Stimulated activated CD8-positive, alpha-beta memory T cell treated with anti-CD3 and anti-CD28 coated beads, Interleukin-12 subunit alpha, Interleukin-12 subunit beta, amount 100 ng/mL, for 4 hours (primary cell): Measurements from ENCODE around the gene ERAL1.
A peak's percentile ranks its signal among the peaks of the same experiment; 100 is the strongest.
"Not testable (repeated sequence)": the region's sequence is repeated elsewhere in the genome, so short reads cannot be mapped to it uniquely, and the experiment has no call there.

ENCODE experiments used
- DNase-seq: peaks from one replicate; pipeline ENCODE4 v3.0.0-alpha.2; 2020; ENCODE audit warnings: low read depth

The ERAL1 gene

GRCh38 chr17:28879886-28880571, 25.2 kb downstream of the ERAL1 start:
- DNase-seq, result no peak

- DNase-seq, result no peak
Measured at GRCh38 chr17:28880572-28880945, 25.7 kb downstream of the ERAL1 start.

- no peak for DNase-seq
Measured at GRCh38 chr17:28881533-28882056, 26.8 kb downstream of the ERAL1 start.

- no peak for DNase-seq
Measured at GRCh38 chr17:28882154-28882895, 27.5 kb downstream of the ERAL1 start.

- DNase-seq, result no peak
Measured at GRCh38 chr17:28883967-28884702, 29.3 kb downstream of the ERAL1 start.

GRCh38 chr17:28885363-28885762, 30.5 kb downstream of the ERAL1 start:
- no peak for DNase-seq

GRCh38 chr17:28885951-28886350, 31.1 kb downstream of the ERAL1 start:
- DNase-seq, result no peak

- no peak for DNase-seq
Measured at GRCh38 chr17:28887871-28888471, 33.2 kb downstream of the ERAL1 start.

GRCh38 chr17:28888832-28889231, 34.0 kb downstream of the ERAL1 start:
- DNase-seq, result no peak

- DNase-seq, result no peak
Measured at GRCh38 chr17:28889996-28890395, 35.2 kb downstream of the ERAL1 start.

GRCh38 chr17:28891201-28891600, 36.4 kb downstream of the ERAL1 start:
- DNase-seq, result no peak

- DNase-seq, result no peak
Measured at GRCh38 chr17:28892024-28892423, 37.2 kb downstream of the ERAL1 start.

GRCh38 chr17:28893248-28894183, 38.7 kb downstream of the ERAL1 start:
- not testable (repeated sequence) for DNase-seq

- DNase-seq, result no peak
Measured at GRCh38 chr17:28895794-28896447, 41.1 kb downstream of the ERAL1 start.

- no peak for DNase-seq
Measured at GRCh38 chr17:28896491-28896883, 41.7 kb downstream of the ERAL1 start.

- peak; percentile 40 for DNase-seq
Measured at GRCh38 chr17:28896884-28897768, 42.3 kb downstream of the ERAL1 start, which contains the start of gene FLOT2. TSS of gene FLOT2 (minus strand) at chr17:28897733. CDS start at chr17:28897574, 159 bp downstream.

GRCh38 chr17:28897769-28898526, 43.1 kb downstream of the ERAL1 start:
- DNase-seq, result no peak

GRCh38 chr17:28898527-28898955, 43.7 kb downstream of the ERAL1 start:
- DNase-seq, result no peak
